Epithelial cell of umbilical artery (primary cell): Measurements from ENCODE around the gene VRK3. TPM values are rescaled to one million over a fixed set of nuclear protein-coding genes. Genes with fewer than 3 reads are reported as not detected.

Experiments
- total RNA-seq: library from RNA; depleted of rRNA; stranded (reverse); fragments of >200 nt; gene quantifications from 2 replicates; pipeline ENCODE4 v1.2.3, GENCODE V29; 2014

The VRK3 gene, protein sequence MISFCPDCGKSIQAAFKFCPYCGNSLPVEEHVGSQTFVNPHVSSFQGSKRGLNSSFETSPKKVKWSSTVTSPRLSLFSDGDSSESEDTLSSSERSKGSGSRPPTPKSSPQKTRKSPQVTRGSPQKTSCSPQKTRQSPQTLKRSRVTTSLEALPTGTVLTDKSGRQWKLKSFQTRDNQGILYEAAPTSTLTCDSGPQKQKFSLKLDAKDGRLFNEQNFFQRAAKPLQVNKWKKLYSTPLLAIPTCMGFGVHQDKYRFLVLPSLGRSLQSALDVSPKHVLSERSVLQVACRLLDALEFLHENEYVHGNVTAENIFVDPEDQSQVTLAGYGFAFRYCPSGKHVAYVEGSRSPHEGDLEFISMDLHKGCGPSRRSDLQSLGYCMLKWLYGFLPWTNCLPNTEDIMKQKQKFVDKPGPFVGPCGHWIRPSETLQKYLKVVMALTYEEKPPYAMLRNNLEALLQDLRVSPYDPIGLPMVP
- total RNA-seq, result 14.4 and 15.6 TPM in 2 replicates

DNA sequence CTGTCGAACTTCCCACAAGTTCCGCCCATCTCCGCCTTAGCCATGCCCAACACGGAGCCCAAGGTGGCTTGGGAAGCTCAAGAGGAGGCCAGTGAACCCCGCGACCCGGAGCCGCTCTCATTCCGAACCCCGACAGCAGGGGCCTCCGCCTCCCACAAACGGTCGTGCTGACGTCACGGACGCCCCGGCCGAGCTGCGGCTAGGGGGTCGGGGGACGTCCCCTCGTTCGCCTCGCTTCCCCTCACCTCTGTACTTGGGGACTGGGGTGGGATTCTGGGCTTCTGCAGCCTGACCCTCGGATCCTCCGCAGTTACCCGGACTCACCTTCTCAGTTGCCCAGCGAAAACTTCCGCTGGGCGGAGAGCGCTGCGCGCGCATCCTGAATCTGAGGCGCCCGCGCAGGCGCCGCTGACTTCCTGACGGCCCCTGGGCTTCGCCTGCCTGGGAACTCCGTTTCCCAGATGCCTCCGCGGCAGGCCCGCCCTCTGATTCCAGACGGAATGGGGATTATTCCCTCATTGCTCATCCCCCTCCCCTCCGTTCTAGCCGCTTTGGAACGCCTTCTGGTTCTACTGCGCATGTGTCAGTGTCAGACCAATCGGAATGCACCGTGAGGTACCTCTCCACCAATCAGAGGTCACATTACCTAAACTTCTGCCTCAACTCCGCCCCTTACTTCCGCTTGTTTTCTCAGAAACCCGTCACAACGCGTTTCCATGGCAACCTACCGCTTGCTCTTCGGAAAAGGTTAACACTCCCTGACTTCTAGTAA is at the start of gene VRK3:
TSS of gene VRK3 (minus strand) at position 351 of the 772 bp plus-strand sequence. CDS start 9,210 bp downstream, outside the sequence.

GRCh38 chr19:50025794-50026549 is 800 bp upstream of the VRK3 start, which contains the start of gene ZNF473:
ZNF473 (plus strand) TSS chr19:50026005; CDS start chr19:50031083, 5,078 bp downstream.

GRCh38 chr19:49960980-49961379 is 64.2 kb downstream of the VRK3 start, which contains the start of gene SIGLEC11:
SIGLEC11 (minus strand) TSS chr19:49961172; CDS start chr19:49961081, 91 bp downstream.

DNA sequence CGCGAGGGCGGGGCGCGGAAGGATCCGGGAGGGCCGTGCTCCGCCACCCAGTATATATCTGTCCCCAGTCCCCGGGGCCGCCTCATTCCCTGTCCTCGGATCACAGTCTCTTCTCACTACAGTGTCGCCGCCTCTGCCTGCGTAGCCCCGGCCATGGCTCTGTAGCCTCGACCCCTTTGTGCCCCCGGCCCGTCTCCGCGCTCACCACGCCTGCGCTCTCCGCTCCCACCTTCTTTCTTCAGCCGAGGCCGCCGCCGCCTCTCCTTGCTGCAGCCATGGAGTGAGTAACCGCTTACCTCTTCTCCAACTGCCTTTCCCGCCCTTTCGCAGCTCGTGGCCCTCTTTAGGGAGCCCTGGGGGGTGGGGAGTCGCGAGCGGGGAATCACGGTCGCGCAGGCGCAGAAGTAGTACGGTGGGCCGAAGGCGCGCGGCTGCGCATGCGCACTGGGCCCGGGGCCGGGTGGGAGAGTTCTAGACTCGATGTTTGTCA is 96.0 kb downstream of the VRK3 start, which contains the start of the genes ATF5 and NUP62:
TSS of gene ATF5 (plus strand) at position 85 of the 490 bp plus-strand sequence. CDS start 1,646 bp downstream, outside the sequence.
TSS of gene NUP62 (minus strand) at position 384 of the 490 bp plus-strand sequence. CDS start 19,697 bp downstream, outside the sequence.

Other genes starting within 250 kb of the VRK3 start
- gene FUZ, start 212.1 kb downstream of the VRK3 start, total RNA-seq, result 23.7 and 31.9 TPM in 2 replicates
- gene MED25, start 207.1 kb downstream of the VRK3 start, total RNA-seq, result 11.0 and 14.1 TPM in 2 replicates
- 44.8 and 51.2 TPM in 2 replicates for gene PTOV1, start 174.2 kb downstream of the VRK3 start, total RNA-seq
- gene PNKP, start 157.8 kb downstream of the VRK3 start, total RNA-seq, result 52.4 and 53.9 TPM in 2 replicates
- gene AKT1S1, start 148.0 kb downstream of the VRK3 start, total RNA-seq, result 5.2 and 6.2 TPM in 2 replicates
- gene TBC1D17, start 147.7 kb downstream of the VRK3 start, total RNA-seq, result 2.9 and 6.5 TPM in 2 replicates
- gene IL4I1, start 128.5 kb downstream of the VRK3 start, total RNA-seq, result 3.2 and 8.2 TPM in 2 replicates
- 2.9 and 5.2 TPM in 2 replicates for gene ATF5, start 96.2 kb downstream of the VRK3 start, total RNA-seq
- gene NUP62, start 95.9 kb downstream of the VRK3 start, total RNA-seq, result 24.2 and 24.7 TPM in 2 replicates
- not detected in 2 replicates for gene SIGLEC11, start 64.2 kb downstream of the VRK3 start, total RNA-seq
- gene ZNF473, start 633 bp upstream of the VRK3 start, total RNA-seq, result 6.7 and 8.1 TPM in 2 replicates
- not detected in 2 replicates for gene IZUMO2, start 137.9 kb upstream of the VRK3 start, total RNA-seq
- under 0.01 TPM in 1 of 2 replicates, not detected in the other for gene MYH14, start 178.2 kb upstream of the VRK3 start, total RNA-seq